Stimulated activated naive CD8-positive, alpha-beta T cell treated with anti-CD3 and anti-CD28 coated beads, Interleukin-15, amount 100 ng/mL, for 72 hours (primary cell): ENCODE measurements around the gene ITGB7.
"Not testable (repeated sequence)": the region's sequence is repeated elsewhere in the genome, so short reads cannot be mapped to it uniquely, and the experiment has no call there.

Source experiments
- ATAC-seq: fragments of 150-1000 bp; cut with Tn5 transposase; 2 replicates; pipeline ENCODE4 v1.10.0; 2021; ENCODE audit warnings: mild to moderate bottlenecking, moderate library complexity
- DNase-seq, 2 donors: peaks; one replicate each; pipeline ENCODE4 v3.0.0; 2021 to 2022
- H3K27ac Mint-ChIP-seq, 2 donors: one replicate each; pipeline ENCODE4 v1.8.0; 2022; ENCODE audit warnings: mild to moderate bottlenecking in 2 of 2, mixed read lengths in 2 of 2, moderate library complexity in 2 of 2
- H3K27me3 Mint-ChIP-seq: one replicate; pipeline ENCODE4 v1.8.0; 2022; ENCODE audit warnings: mixed read lengths
- H3K4me1 Mint-ChIP-seq: one replicate; pipeline ENCODE4 v1.8.0; 2022; ENCODE audit warnings: mild to moderate bottlenecking, mixed read lengths
- H3K4me3 Mint-ChIP-seq, 2 donors: one replicate each; pipeline ENCODE4 v1.8.0; 2022; ENCODE audit warnings: mild to moderate bottlenecking in 2 of 2, mixed read lengths in 2 of 2, moderate library complexity in 1 of 2
- H3K9me3 Mint-ChIP-seq, 2 donors: one replicate each; pipeline ENCODE4 v1.8.0; 2022; ENCODE audit warnings: mixed read lengths in 2 of 2

The ITGB7 gene

DNA sequence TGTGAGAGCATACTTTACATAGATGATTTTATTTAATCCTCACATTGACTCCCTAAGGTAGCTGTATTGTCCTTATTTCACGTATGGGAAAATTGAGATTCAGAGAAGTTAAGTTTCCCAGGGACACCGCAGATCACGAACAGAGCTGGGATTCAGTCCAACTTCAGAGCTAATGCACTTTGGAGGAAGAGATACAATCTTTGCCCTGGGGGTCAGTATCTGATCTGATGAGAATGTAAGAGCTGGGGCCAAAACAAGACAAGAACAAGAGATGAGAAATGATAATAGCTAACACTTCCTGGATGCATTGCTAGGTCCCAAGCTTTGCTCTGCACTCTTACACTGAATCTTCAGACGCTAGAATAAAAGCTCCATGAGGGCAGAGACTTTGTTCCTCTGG, 20.3 kb downstream of the ITGB7 start:
- Mint-ChIP-seq H3K27me3 (no peaks in the 10 kb centered on the region), H3K9me3 (no peaks in the 10 kb centered on the region), H3K4me1 (peaks cover 57% of the 10 kb centered on the region), H3K4me3 (no peak overlapping the region), H3K27ac (no peak overlapping the region)
- ATAC-seq (no peak), DNase-seq (no peak)

DNA sequence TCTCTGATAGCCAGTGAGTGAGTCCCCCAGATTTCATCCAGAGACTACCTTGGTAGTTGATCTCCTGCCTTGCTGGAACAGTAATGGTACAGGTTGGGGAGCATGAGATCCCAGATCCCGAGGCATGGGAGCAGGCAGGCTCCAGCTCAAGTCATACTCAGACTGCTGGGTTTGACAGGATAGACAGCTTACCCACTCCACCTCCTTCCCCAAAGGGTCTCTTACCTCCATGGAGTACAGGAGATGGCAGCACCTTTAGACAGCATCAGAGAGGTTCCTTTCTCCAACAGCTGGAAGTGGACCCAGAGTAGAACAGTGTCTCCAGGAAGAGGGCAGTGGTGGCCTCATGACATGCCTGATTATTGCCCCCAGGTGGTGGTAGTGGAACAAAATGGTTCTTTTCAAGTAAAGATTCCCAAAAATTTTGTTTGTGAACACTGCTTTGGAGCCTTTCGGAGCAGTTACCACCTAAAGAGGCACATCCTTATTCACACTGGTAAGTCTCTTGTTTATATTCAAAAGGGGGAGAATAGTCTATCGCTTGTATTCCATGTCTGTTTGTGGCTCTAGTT, 21.4 kb downstream of the ITGB7 start:
- H3K27me3 Mint-ChIP-seq, result no peaks in the 10 kb centered on the region
- ATAC-seq (no peak), DNase-seq (no peak)
- H3K4me1 Mint-ChIP-seq, result peaks cover 56% of the 10 kb centered on the region
- H3K4me3 Mint-ChIP-seq, result no peak overlapping the region
- H3K9me3 Mint-ChIP-seq, result no peaks in the 10 kb centered on the region
- H3K27ac Mint-ChIP-seq, result no peak overlapping the region

DNA sequence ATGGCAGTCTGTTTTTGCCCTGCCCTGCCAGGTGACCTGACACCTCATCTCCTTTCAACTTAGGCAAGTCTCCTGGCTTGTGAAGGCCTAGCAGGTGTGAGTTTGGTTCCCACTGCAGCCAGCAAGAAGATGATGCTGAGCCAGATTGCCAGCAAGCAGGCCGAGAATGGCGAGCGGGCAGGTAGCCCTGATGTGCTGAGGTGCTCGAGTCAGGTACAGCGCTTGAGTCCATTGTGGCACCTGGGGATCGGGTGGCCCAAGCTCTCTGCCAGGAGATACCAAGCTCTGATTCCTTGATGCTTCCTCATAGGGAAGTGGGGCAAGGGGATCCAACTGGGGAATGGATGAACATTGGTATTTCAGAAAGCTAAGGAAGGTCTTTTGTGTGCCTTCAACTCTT, 22.2 kb downstream of the ITGB7 start:
- ATAC-seq (no peak), DNase-seq (no peak)
- no peaks in the 10 kb centered on the region for H3K27me3 Mint-ChIP-seq
- H3K4me1 Mint-ChIP-seq, result peaks cover 49% of the 10 kb centered on the region
- peak overlapping the region; percentile 50 to 59 for H3K27ac Mint-ChIP-seq
- no peak overlapping the region for H3K4me3 Mint-ChIP-seq
- H3K9me3 Mint-ChIP-seq, result no peaks in the 10 kb centered on the region

DNA sequence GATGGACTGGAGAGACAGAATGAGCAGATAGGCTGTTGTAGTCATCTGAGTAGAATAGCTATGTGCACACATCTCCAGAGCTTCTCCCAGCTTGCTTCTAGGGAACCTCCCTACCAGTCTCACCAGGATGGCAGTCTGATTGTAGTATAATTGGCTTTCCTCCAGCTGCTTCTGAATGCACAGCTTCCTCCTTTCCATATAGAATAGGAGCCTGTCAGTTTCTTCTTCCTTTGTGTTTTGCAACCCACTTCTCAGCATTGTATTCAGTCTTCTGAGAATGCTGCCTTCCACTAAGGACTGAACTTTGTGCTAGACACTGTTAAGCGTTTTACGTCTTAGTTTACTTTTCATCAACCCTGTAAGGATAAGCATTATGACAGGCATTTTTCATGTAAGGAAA, 24.1 kb downstream of the ITGB7 start:
- no peaks in the 10 kb centered on the region for H3K27me3 Mint-ChIP-seq

DNA sequence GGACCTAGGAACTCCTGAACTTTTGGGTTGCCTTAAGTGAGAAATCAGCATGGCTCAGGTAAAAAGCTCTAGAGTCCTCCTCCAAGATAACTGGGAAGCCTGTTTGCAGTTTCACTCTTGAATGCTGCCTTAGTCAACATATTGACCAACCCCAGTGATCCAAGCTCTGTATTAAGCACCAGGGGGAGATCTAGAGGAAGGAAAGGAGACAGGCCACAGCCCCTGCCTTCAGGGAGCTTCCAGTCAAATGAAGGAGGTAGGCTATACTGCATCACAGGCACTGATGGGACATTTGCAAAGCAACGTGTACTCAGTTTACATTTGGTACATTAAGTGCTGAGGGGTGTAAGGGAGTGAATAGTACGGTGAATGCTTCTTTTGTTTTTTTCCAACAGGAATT, 25.1 kb downstream of the ITGB7 start:
- Mint-ChIP-seq H3K27me3 (no peaks in the 10 kb centered on the region), H3K27ac (peak overlapping the region in 1 of 2 donors; percentile 24), H3K4me3 (peak overlapping the region; percentile 84 to 91), H3K4me1 (peaks cover 55% of the 10 kb centered on the region), H3K9me3 (no peaks in the 10 kb centered on the region)
- DNase-seq, result no peak
- ATAC-seq, result no peak

More for the DNA sequence above, 24.1 kb downstream of the ITGB7 start:
- H3K4me3 Mint-ChIP-seq, result peak overlapping the region; percentile 84 to 91
- DNase-seq (no peak), ATAC-seq (no peak)
- H3K27ac Mint-ChIP-seq, result no peak overlapping the region
- peaks cover 55% of the 10 kb centered on the region for H3K4me1 Mint-ChIP-seq
- H3K9me3 Mint-ChIP-seq, result no peaks in the 10 kb centered on the region

DNA sequence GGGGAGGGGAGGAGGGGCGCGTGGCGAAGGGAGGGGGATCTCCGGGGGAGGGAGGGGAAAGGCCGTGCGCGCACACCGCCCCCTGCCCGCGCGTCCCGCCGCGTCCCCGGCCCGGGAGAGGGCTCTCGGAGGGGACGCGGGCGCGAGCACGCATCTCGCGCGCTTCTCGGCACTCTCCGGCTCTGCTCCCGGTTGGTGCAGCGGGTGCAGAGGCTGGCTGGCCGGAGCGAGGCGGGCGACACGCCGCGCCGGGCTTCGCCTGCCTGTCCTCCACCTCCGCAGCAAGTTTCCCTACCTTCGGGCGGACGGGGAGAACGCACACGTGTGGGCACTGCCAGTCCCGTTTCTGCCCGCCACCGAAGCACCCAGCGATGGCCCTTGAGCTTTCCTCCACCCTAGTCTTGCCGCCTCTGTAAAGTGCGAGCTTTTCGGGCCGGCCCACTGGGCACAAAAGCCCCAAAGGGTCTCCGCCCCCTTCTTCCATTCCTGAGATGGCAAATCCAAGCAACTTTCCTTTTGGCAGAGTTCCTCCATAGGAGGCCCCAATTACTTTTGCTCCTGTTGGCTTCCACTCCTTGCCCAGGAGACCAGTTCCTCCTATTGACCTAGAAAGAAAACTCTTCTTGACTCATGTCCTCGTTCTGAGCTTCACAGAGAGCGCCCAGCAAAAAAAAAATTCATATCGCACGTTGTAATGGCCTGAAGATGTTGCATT, 26.0 kb downstream of the ITGB7 start:
- H3K4me1 Mint-ChIP-seq, result peaks cover 56% of the 10 kb centered on the region
- no peaks in the 10 kb centered on the region for H3K9me3 Mint-ChIP-seq
- peak overlapping the region; percentile 72 to 96 for H3K27ac Mint-ChIP-seq
- no peaks in the 10 kb centered on the region for H3K27me3 Mint-ChIP-seq
- peak overlapping the region; percentile 91 to 94 for H3K4me3 Mint-ChIP-seq
- ATAC-seq, result peak; percentile 77
- DNase-seq, result peak in 1 of 2 donors; percentile 79

DNA sequence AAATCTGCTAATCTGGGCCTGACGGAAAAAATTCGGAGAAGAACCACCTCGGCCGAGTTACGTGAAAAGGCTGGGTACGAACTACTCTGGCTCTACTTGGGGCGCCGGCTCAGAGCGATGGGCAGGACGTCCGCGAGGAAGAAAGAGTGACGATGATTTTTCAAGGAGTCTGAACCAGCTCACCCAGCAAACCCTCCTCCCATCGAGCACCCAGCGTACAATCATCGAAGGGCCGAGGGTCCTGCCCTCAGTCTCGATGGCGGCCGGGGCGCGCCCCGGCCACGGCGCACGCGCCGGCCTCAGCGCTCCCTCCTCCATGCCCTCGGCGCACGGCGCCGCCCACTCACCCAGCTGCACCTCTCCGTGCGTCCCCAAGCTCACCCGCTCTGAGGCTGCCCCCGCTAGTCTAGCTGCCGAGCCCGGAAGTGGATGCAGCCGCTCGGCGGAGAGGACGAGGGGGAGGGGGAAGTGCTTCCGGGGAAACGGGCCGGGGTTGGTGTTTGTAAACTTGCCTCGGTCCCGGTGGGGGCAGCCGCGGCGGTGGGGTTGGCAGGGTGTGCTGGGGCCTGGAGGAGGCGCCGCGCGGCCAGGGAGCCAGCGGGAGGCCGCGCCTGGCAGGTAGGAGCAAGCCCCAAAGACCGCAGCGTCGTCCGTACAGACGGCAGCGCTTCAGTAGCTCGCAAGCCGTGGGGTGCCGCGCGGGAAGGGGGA, 26.7 kb downstream of the ITGB7 start, which contains the start of the genes CSAD and ZNF740:
TSS of gene CSAD (minus strand) at position 706 of the 711 bp plus-strand sequence. CDS start 7,455 bp downstream, outside the sequence.
TSS of gene ZNF740 (plus strand) at position 503 of the 711 bp plus-strand sequence. CDS start 1,262 bp downstream, outside the sequence.
- Mint-ChIP-seq H3K9me3 (no peaks in the 10 kb centered on the region), H3K4me3 (peak within 1 kb of the TSS; percentile 91 to 94), H3K27ac (peak within 1 kb of the TSS; percentile 96), H3K27me3 (no peaks in the 10 kb centered on the region), H3K4me1 (peaks cover 63% of the 10 kb centered on the region)
- ATAC-seq (peak; percentile 98), DNase-seq (peak; percentile 96 to 98)

DNA sequence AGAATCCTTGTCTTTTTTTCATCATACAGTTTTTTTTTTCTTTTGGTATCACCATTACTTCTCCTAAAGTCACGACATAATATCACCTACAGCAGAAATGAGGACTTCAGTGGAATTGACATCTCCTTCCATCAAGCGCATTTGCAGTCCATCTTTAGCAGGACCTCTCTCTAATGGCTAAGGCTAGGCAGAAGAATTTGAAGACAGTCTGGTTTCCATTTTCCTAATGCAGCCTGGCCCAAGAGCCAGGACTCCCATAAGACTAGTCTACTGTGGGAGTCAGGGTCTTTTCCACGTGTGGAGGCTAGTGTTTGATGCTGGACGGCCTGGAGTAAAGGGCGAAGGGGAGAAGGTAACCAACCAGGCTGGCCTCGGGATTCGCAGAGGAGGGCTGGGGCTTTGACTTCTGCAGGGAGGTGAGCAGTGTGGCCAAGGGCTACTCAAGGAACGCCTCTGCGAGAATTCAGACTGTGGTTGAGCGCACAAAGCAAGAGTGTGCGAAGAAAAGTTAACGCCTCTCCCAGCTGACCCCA, 27.3 kb downstream of the ITGB7 start:
- H3K27me3 Mint-ChIP-seq, result no peaks in the 10 kb centered on the region
- no peaks in the 10 kb centered on the region for H3K9me3 Mint-ChIP-seq
- H3K4me1 Mint-ChIP-seq, result peaks cover 65% of the 10 kb centered on the region
- ATAC-seq (peak; percentile 17), DNase-seq (no peak)
- peak overlapping the region; percentile 96 for H3K27ac Mint-ChIP-seq
- peak overlapping the region; percentile 87 to 94 for H3K4me3 Mint-ChIP-seq

DNA sequence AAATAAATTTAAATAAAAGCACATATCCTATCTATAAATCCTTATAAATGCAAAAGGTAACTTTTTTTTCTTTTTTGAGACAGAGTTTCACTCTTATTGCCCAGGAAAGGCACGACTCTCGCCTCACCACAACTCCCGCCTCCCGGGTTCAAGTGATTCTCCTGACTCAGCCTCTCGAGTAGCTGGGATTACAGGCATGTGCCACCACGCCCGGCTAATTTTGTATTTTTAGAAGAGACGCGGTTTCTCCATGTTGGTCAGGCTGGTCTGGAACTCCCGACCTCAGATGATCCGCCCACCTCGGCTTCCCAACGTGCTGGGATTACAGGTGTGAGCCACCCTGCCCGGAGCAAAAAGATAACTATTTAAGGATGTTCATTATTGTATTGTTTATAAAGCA, 28.2 kb downstream of the ITGB7 start:
- peaks cover 55% of the 10 kb centered on the region for H3K4me1 Mint-ChIP-seq
- ATAC-seq, H3K4me3 Mint-ChIP-seq, H3K27ac Mint-ChIP-seq, DNase-seq, H3K9me3 Mint-ChIP-seq, H3K27me3 Mint-ChIP-seq: not testable (repeated sequence)

DNA sequence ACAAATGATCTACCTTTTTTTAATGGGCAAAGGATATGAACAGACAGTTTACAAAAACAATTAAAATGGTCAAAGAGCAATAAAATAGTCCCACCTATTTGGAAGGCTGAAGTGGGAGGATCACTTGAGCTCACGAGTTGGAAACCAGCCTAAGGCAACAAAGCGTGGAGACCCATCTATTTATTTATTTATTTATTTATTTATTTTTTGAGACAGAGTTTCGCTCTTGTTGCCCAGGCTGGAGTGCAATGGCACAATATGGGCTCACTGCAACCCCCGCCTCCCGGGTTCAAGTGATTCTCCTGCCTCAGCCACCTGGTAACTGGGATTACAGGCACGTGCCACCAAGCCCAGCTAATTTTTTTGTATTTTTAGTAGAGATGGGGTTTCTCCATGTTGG, 29.6 kb downstream of the ITGB7 start:
- peaks cover 42% of the 10 kb centered on the region for H3K4me1 Mint-ChIP-seq
- not testable (repeated sequence) for H3K9me3 Mint-ChIP-seq, DNase-seq, H3K4me3 Mint-ChIP-seq, ATAC-seq, H3K27ac Mint-ChIP-seq, H3K27me3 Mint-ChIP-seq

DNA sequence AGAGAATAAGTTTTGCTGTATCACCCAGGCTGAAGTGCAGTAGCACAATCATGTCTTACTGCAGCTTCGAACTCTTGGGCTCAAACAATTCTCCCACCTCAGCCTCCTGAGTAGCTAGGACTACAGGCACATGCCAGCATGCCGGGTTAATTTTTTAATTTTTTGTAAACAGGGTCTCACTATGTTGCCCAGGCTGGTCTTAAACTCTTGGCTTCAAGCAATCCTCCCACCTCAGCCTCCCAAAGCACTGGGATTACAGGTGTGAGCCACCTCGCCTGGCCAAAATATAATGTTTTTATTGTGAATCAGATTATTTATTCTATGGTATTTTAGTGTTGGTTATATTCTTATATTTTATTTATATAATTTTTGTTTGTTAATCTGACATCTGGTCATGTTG, 30.3 kb downstream of the ITGB7 start:
- Mint-ChIP-seq H3K4me3 (no peak overlapping the region), H3K9me3 (no peaks in the 10 kb centered on the region), H3K27ac (no peak overlapping the region), H3K4me1 (peaks cover 35% of the 10 kb centered on the region), H3K27me3 (no peaks in the 10 kb centered on the region)
- no peak for ATAC-seq
- DNase-seq, result no peak

DNA sequence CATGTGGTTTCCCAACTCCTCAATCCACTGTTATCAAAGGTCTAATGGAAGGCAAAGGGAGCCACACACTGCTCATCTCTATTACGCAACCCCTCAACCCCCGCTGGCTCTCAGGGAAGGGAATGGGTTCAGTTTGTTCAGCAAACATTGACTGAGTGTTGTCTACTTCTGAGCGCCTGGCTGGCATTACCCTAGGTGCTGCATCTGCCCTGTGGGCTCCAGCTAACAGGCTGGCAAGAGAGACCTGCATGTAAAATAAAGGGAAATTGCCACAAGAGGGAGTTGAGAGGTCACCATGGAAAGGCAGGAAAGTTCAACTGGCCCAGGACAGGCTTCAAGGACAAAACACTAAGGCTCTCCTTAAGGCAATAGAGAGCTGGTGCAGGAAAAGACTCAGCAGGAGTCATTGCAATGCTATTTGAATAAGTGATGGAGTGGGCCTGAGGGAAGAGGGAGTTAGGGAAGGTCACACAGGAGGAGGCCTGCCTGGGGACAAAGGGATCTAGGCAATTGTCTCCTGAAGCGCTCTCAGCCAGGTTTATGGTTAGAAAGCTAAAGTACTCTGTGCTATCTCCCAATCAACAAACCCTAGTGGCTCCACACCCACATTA, 32.1 kb downstream of the ITGB7 start:
- Mint-ChIP-seq H3K27ac (no peak overlapping the region), H3K9me3 (no peaks in the 10 kb centered on the region), H3K27me3 (no peaks in the 10 kb centered on the region), H3K4me3 (no peak overlapping the region), H3K4me1 (peaks cover 27% of the 10 kb centered on the region)
- ATAC-seq (peak; percentile 12), DNase-seq (no peak)

DNA sequence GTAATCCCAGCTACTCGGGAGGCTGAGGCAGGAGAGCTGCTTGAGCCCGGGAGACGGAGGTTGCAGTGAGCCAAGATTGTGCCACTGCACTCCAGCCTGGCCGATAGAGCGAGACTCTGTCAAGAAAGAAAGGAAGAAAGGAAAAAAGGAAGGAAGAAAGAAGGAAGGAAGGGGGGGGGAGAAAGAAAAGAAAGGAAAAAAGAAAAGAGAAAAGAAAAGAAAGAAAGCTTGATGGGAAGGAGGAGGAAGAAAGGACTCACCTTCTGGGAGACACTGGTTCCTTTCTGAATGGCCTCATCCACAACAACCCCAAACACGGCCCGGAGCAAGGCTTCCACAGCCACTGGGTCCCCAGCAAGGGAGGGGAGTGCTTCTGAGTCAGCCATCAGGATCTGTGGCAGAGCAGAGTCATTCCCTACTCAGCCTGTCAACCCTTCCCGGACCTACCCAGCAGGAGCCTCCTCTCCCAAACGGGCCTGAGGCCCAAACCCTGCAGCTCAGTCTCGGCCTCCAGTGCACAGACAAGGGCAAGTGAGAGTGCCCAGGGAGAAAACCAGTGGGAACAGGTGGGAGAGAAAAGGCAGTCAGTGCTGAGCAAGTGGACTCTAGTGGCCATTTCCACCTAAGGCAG, 33.9 kb downstream of the ITGB7 start:
- H3K9me3 Mint-ChIP-seq, result no peaks in the 10 kb centered on the region
- ATAC-seq (no peak), DNase-seq (no peak)
- H3K4me1 Mint-ChIP-seq, result peaks cover 14% of the 10 kb centered on the region
- H3K4me3 Mint-ChIP-seq, result no peak overlapping the region
- peak overlapping the region in 1 of 2 donors; percentile 57 for H3K27ac Mint-ChIP-seq
- no peaks in the 10 kb centered on the region for H3K27me3 Mint-ChIP-seq

DNA sequence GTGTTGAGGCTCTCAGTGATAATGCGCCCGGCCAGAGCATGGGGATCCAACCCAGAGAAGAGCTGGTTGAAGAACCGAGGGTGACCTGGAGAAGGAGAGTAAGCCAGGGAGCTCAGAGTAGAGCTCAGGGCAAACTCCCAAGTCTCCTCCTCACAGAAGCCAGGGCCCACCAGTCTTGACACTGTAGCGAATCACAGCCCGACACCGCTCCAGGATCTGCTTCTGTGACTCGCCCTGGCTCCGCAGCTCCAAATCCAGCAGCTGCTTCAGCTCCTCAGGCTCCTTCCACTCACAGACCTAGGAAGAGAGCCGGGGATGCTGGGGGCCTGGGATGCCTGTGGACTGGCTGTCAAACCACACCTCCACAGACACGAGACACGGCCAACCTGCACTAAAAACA, 34.7 kb downstream of the ITGB7 start:
- no peak overlapping the region for H3K27ac Mint-ChIP-seq
- H3K4me1 Mint-ChIP-seq, result peaks cover 14% of the 10 kb centered on the region
- H3K9me3 Mint-ChIP-seq, result no peaks in the 10 kb centered on the region
- no peaks in the 10 kb centered on the region for H3K27me3 Mint-ChIP-seq
- H3K4me3 Mint-ChIP-seq, result no peak overlapping the region
- ATAC-seq, result no peak
- DNase-seq, result no peak

DNA sequence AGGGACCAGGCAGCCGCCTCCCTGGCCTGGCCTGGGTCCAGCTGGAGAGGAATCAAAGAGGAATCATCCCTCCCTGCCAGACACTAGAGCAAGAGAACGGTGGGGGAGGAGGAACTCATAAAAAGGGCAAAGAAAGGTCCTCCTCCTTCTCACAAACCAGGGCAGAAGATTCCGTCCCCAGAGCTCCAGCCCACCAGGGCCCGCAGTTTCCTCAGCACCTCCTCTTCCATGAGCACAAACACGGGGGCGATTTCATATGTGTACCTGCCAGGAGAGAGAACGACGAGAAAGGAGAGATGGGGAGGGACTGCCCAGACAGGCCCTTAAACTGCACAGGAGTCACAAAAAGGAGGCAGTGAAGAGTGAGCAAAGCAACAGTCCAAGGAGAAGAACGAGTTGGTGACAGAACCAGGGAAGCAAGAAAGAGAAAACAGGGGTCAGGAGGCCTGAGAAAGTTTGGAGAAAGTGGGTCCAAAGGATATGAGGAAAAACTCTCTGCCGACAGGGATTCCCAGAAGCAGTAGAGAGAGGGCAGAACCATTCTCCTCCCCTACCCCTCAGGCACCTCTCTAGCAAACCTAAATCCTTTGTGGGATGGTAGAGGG, 35.2 kb downstream of the ITGB7 start:
- peak overlapping the region; percentile 4 to 43 for H3K27ac Mint-ChIP-seq

More for the DNA sequence above, 35.2 kb downstream of the ITGB7 start:
- Mint-ChIP-seq H3K4me1 (peaks cover 14% of the 10 kb centered on the region), H3K27me3 (no peaks in the 10 kb centered on the region), H3K4me3 (no peak overlapping the region), H3K9me3 (no peaks in the 10 kb centered on the region)
- ATAC-seq, result no peak
- DNase-seq, result no peak
